Measurements from ENCODE around the gene ITPR2. TPM values are rescaled to one million over a fixed set of nuclear protein-coding genes. Genes with fewer than 3 reads are reported as not detected.
"Not testable (repeated sequence)": the region's sequence is repeated elsewhere in the genome, so short reads cannot be mapped to it uniquely, and the experiment has no call there.

ITPR2 gene
- total RNA-seq, 1 donor from 2014 or later: 48.1 TPM

GRCh38 chr12:26680727-26681455, 152.1 kb downstream of the ITPR2 start:
- Histone ChIP-seq H3K4me1 (no peaks in the 10 kb centered on the region), H3K4me3 (no peak overlapping the region), H3K27me3 (no peaks in the 10 kb centered on the region), H3K9me3 (no peaks in the 10 kb centered on the region), H3K27ac (no peak overlapping the region), H3K36me3 (peaks cover 0 to 32% of the 10 kb centered on the region in 2 donors)
- intact Hi-C loops (cut with DNase I): no loop called here
- no peak for DNase-seq (ENCODE audit: extremely low spot score in 2 of 2)
- no peak for TF ChIP-seq POLR2AphosphoS5 (IDR thresholded peaks at IDR 0.05; ENCODE audit: insufficient read depth in 1 of 2, low read depth in 1 of 2)
- TF ChIP-seq POLR2A (IDR thresholded peaks at IDR 0.05): no peak
- TF ChIP-seq CTCF (IDR thresholded peaks at IDR 0.05): no peak

- TF ChIP-seq POLR2A (IDR thresholded peaks at IDR 0.05): no peak
- TF ChIP-seq CTCF (IDR thresholded peaks at IDR 0.05): no peak
- no peak for TF ChIP-seq POLR2AphosphoS5 (IDR thresholded peaks at IDR 0.05; ENCODE audit: insufficient read depth in 1 of 2, low read depth in 1 of 2)
- Histone ChIP-seq H3K9me3 (no peaks in the 10 kb centered on the region), H3K4me3 (no peak overlapping the region), H3K27me3 (no peaks in the 10 kb centered on the region), H3K27ac (no peak overlapping the region), H3K36me3 (peaks cover 0 to 20% of the 10 kb centered on the region in 2 donors), H3K4me1 (no peaks in the 10 kb centered on the region)
- DNase-seq (ENCODE audit: extremely low spot score in 2 of 2): no peak
- intact Hi-C loops (cut with DNase I): no loop called here
Measured at GRCh38 chr12:26678697-26679660, 154.0 kb downstream of the ITPR2 start.

GRCh38 chr12:26671487-26671886, 161.5 kb downstream of the ITPR2 start:
- H3K27ac ChIP-seq; H3K4me3 ChIP-seq; H3K9me3 ChIP-seq; H3K4me1 ChIP-seq; H3K27me3 ChIP-seq; H3K36me3 ChIP-seq; intact Hi-C loops (cut with DNase I); DNase-seq (ENCODE audit: extremely low spot score in 2 of 2): not testable (repeated sequence)

- Histone ChIP-seq H3K27ac (no peak overlapping the region), H3K4me1 (no peaks in the 10 kb centered on the region), H3K4me3 (no peak overlapping the region), H3K36me3 (no peaks in the 10 kb centered on the region), H3K27me3 (no peaks in the 10 kb centered on the region), H3K9me3 (no peaks in the 10 kb centered on the region)
- TF ChIP-seq POLR2AphosphoS5 (IDR thresholded peaks at IDR 0.05; ENCODE audit: insufficient read depth in 1 of 2, low read depth in 1 of 2): no peak
- no peak for TF ChIP-seq POLR2A (IDR thresholded peaks at IDR 0.05)
- TF ChIP-seq CTCF (IDR thresholded peaks at IDR 0.05): no peak
- intact Hi-C loops (cut with DNase I): no loop called here
- no peak for DNase-seq (ENCODE audit: extremely low spot score in 2 of 2)
Measured at GRCh38 chr12:26668847-26669246, 164.1 kb downstream of the ITPR2 start.

- Histone ChIP-seq H3K9me3 (no peaks in the 10 kb centered on the region), H3K36me3 (no peaks in the 10 kb centered on the region), H3K4me3 (no peak overlapping the region), H3K27me3 (no peaks in the 10 kb centered on the region), H3K4me1 (no peaks in the 10 kb centered on the region), H3K27ac (no peak overlapping the region)
- TF ChIP-seq POLR2A (IDR thresholded peaks at IDR 0.05) (no peak), CTCF (IDR thresholded peaks at IDR 0.05) (no peak), POLR2AphosphoS5 (IDR thresholded peaks at IDR 0.05; ENCODE audit: insufficient read depth in 1 of 2, low read depth in 1 of 2) (no peak)
- intact Hi-C loops (cut with DNase I): no loop called here
- DNase-seq (ENCODE audit: extremely low spot score in 2 of 2): no peak
Measured at GRCh38 chr12:26668230-26668629, 164.8 kb downstream of the ITPR2 start.
